Adrenal gland (tissue), 5 donors: Measurements from ENCODE around the gene ZFR2.

Source experiments
- CTCF ChIP-seq, 6 experiments: fragments of 450-650 bp in 4 of 6; fragments of 200-600 bp in 2 of 6; sonication (generic) in 1 of 6; IDR thresholded peaks; 1 replicate in 5 of 6; 2 replicates in 1 of 6; pipeline versions ENCODE4 v1.5.1 to v1.8.0; 2016 to 2021; ENCODE audit warnings: antibody characterized with exemption in 6 of 6, mild to moderate bottlenecking in 2 of 6, moderate library complexity in 1 of 6
- POLR2A ChIP-seq, 2 donors: fragments of 450-650 bp; IDR thresholded peaks; one replicate each; pipeline ENCODE4 v1.6.1; 2017; ENCODE audit warnings: antibody characterized with exemption in 2 of 2, mild to moderate bottlenecking in 2 of 2, moderate library complexity in 1 of 2
- donor health status: DM: no; HTN: no; CAD: no.

- TF ChIP-seq CTCF (IDR thresholded peaks at IDR 0.05), result no peak
- no peak for TF ChIP-seq POLR2A (IDR thresholded peaks at IDR 0.05)
Observed at GRCh38 chr19:3822683-3823349, 46.0 kb downstream of the ZFR2 start.
